ENCODE data around the gene SLC2A11.

DNA sequence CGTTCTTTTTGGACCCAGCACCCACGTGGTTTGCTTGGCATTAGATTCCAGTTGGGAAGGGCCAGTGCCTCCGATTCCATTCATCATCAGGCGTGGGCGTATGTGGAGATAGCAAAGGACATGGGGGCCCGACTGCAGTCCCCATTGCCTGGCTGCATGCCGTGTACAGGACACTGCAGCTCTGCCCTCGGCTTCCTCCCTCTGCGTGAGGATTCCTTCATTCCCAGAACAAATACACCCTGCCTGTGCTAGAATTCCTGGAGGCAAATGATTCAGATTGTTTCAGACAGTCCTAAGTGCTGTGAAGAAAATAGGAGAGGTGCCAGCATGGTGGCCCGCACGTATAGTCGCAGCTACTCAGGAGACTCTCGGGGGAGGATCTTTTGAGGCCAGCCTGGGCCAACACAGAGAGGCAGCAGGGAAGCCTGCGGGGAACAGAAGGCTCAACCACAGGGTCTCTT, 34.3 kb upstream of the SLC2A11 start:
- TF ChIP-seq, protein P1, sequence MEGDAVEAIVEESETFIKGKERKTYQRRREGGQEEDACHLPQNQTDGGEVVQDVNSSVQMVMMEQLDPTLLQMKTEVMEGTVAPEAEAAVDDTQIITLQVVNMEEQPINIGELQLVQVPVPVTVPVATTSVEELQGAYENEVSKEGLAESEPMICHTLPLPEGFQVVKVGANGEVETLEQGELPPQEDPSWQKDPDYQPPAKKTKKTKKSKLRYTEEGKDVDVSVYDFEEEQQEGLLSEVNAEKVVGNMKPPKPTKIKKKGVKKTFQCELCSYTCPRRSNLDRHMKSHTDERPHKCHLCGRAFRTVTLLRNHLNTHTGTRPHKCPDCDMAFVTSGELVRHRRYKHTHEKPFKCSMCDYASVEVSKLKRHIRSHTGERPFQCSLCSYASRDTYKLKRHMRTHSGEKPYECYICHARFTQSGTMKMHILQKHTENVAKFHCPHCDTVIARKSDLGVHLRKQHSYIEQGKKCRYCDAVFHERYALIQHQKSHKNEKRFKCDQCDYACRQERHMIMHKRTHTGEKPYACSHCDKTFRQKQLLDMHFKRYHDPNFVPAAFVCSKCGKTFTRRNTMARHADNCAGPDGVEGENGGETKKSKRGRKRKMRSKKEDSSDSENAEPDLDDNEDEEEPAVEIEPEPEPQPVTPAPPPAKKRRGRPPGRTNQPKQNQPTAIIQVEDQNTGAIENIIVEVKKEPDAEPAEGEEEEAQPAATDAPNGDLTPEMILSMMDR (IDR thresholded peaks at IDR 0.05; ENCODE audit: insufficient read depth, low read length, poor library complexity, severe bottlenecking) = no peak
- TF ChIP-seq EZH2phosphoT487 (conservative IDR thresholded peaks at IDR 0.05; ENCODE audit: low read length) = no peak

Data from SU-DHL-6 (cell line).